Activated CD8-positive, alpha-beta T cell treated with anti-CD3 and anti-CD28 coated beads for 36 hours (primary cell): Measurements from ENCODE around the gene CES2. TPM values are rescaled to one million over a fixed set of nuclear protein-coding genes. Genes with fewer than 3 reads are reported as not detected.

ENCODE experiments used
- ATAC-seq: fragments of 200-7000 bp; cut with Tn5 transposase; one replicate; pipeline ENCODE4 v1.10.0; 2021; ENCODE audit warnings: mild to moderate bottlenecking, moderate library complexity
- CTCF ChIA-PET: fragments of 350-600 bp; sonication (Branson Sonifier 250); formaldehyde crosslinking; loops from one replicate; lab custom pipeline; 2021; ENCODE audit warnings: antibody characterized with exemption; lab: Charles Lee
- POLR2A ChIA-PET: fragments of 350-600 bp; sonication (Branson Sonifier 250); formaldehyde crosslinking; loops from one replicate; lab custom pipeline; 2021; ENCODE audit warnings: antibody characterized with exemption; lab: Charles Lee
- DNase-seq: peaks from one replicate; pipeline ENCODE4 v3.0.0-alpha.2; 2020
- H3K27ac Mint-ChIP-seq: one replicate; pipeline ENCODE4 v1.8.0; 2021; ENCODE audit warnings: mild to moderate bottlenecking, mixed read lengths
- H3K27me3 Mint-ChIP-seq: one replicate; pipeline ENCODE4 v1.8.0; 2021; ENCODE audit warnings: mixed read lengths
- H3K36me3 Mint-ChIP-seq: one replicate; pipeline ENCODE4 v1.8.0; 2021; ENCODE audit warnings: low read depth, mixed read lengths
- H3K4me1 Mint-ChIP-seq: one replicate; pipeline ENCODE4 v1.8.0; 2021; ENCODE audit warnings: low read depth, mixed read lengths
- H3K4me3 Mint-ChIP-seq: one replicate; pipeline ENCODE4 v1.8.0; 2021; ENCODE audit warnings: mild to moderate bottlenecking, moderate library complexity, mixed read lengths
- H3K9me3 Mint-ChIP-seq: one replicate; pipeline ENCODE4 v1.8.0; 2021; ENCODE audit warnings: mixed read lengths
- CTCF ChIP-seq: fragments of 200-600 bp; IDR thresholded peaks from one replicate; pipeline ENCODE4 v1.8.0; 2022; ENCODE audit warnings: antibody characterized with exemption, mild to moderate bottlenecking
- intact Hi-C: fragments of 100-400 bp; cut with micrococcal nuclease; formaldehyde crosslinking; loops from one replicate; pipeline ENCODE4 v1.10.0; 2022
- total RNA-seq, 2 experiments: library from RNA; stranded (reverse); gene quantifications; one replicate each; pipeline ENCODE4 v1.2.3, GENCODE V29; 2021

CES2 gene
- total RNA-seq, 2 experiments from 2014 or later: 24.7 to 24.9 TPM

GRCh38 chr16:66961914-66962313 lies 26.6 kb downstream of the CES2 start:
- ATAC-seq (peak; percentile 50), DNase-seq (peak; percentile 48)
- Mint-ChIP-seq H3K4me3 (peak overlapping the region; percentile 23), H3K9me3 (no peaks in the 10 kb centered on the region), H3K36me3 (no peaks in the 10 kb centered on the region), H3K27ac (peak overlapping the region; percentile 83), H3K27me3 (peaks cover 4% of the 10 kb centered on the region), H3K4me1 (peaks cover 16% of the 10 kb centered on the region)
- POLR2A ChIA-PET: no interaction called here
- intact Hi-C loops: no loop called here
- no peak for TF ChIP-seq CTCF
- CTCF ChIA-PET: interaction anchor here (0.7 to 5.5 kb wide), 21 partner anchors 8 to 223 kb away, joined by 3 to 32 read pairs (median 4); no protein-coding TSS in a partner anchor

DNA sequence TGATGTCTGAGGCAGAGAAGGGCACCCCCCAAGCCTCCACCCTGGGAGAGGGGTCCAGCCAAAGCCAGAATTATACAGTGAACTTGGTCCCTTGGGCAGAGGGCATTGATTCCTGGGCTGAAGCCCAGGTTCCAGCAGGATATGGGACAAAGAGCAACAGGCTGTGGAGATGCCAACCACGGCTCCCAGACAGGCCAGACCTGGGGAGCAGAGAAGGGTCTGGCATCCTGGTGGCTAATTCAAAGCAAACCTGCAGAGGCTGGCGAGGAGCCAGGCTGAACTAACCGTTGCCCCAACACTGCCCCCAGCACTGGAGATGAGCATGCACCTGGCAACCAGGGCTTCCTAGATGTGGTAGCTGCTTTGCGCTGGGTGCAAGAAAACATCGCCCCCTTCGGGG lies 28.7 kb downstream of the CES2 start:
- POLR2A ChIA-PET: interaction anchor here (1.5 to 2.0 kb wide), 2 partner anchors 64 to 221 kb away, joined by 3 to 7 read pairs; no protein-coding TSS in a partner anchor
- no peaks in the 10 kb centered on the region for H3K9me3 Mint-ChIP-seq
- peaks cover 8% of the 10 kb centered on the region for H3K4me1 Mint-ChIP-seq
- intact Hi-C loops: no loop called here
- no peak for TF ChIP-seq CTCF
- no peak overlapping the region for H3K27ac Mint-ChIP-seq
- H3K27me3 Mint-ChIP-seq: peaks cover 4% of the 10 kb centered on the region
- no peaks in the 10 kb centered on the region for H3K36me3 Mint-ChIP-seq
- DNase-seq (no peak), ATAC-seq (no peak)
- no peak overlapping the region for H3K4me3 Mint-ChIP-seq
- CTCF ChIA-PET: interaction anchor here (0.9 to 1.9 kb wide), 5 partner anchors 10 to 221 kb away, joined by 3 to 8 read pairs (median 4); no protein-coding TSS in a partner anchor

GRCh38 chr16:66968847-66969246 lies 33.5 kb downstream of the CES2 start:
- no peaks in the 10 kb centered on the region for H3K36me3 Mint-ChIP-seq
- no peak overlapping the region for H3K27ac Mint-ChIP-seq
- H3K4me1 Mint-ChIP-seq: peaks cover 2% of the 10 kb centered on the region
- no peaks in the 10 kb centered on the region for H3K9me3 Mint-ChIP-seq
- ChIA-PET CTCF (interaction anchor here (1.0 to 1.1 kb wide), 2 partner anchors 8 to 11 kb away, joined by 3 to 4 read pairs; partner anchors contain the start of gene CES3), POLR2A (no interaction called here)
- TF ChIP-seq CTCF: no peak
- no peak overlapping the region for H3K4me3 Mint-ChIP-seq
- H3K27me3 Mint-ChIP-seq: peaks cover 4% of the 10 kb centered on the region
- DNase-seq (no peak), ATAC-seq (no peak)
- intact Hi-C loops: no loop called here

DNA sequence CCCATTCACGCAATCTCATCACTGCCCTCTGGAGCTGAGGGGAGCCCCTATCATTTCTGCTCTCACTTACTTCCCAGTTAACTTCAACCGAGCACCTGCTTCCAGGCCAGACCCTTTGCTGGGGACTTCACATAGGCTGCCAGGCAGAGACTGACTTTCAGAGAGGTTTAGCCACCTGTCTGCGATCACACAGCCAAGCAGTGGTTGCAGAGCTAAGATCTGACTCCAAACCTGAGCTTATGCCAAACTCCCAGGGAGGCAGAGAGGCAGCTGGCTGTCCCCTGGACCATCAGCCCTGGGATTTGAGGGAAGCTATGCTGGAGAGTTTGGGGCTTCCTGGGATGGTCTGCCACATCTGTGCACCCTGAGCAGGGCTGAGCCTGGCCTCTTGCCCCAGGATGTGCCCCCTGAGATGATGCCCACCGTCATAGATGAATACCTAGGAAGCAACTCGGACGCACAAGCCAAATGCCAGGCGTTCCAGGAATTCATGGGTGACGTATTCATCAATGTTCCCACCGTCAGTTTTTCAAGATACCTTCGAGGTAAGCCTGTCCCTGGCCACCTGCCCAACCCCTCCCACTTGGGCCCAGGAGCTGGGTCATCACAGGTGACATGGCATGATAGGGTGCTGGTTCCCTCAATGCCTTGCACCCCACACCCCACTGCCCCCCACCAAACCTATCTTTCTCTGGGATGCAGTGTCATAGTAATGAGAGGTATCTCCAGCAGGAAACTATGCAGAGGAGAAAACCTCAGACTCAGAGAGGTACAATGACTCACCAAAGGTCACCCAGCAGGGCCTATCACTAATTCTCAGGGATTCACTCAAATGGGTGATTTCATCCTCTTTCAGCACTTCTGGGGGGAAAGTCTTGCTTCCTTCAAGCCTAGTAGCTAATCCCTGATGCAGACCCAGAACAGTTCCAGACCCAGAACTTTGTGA lies 35.7 kb downstream of the CES2 start:
- ATAC-seq: peak; percentile 86
- POLR2A ChIA-PET: no interaction called here

More for the DNA sequence above, 35.7 kb downstream of the CES2 start:
- Mint-ChIP-seq H3K36me3 (no peaks in the 10 kb centered on the region), H3K27ac (no peak overlapping the region), H3K4me1 (peaks cover 16% of the 10 kb centered on the region), H3K4me3 (no peak overlapping the region), H3K27me3 (no peaks in the 10 kb centered on the region), H3K9me3 (no peaks in the 10 kb centered on the region)
- CTCF ChIA-PET: interaction anchor here (1.2 to 1.8 kb wide), 6 partner anchors 10 to 184 kb away, joined by 3 to 8 read pairs (median 4); partner anchors contain the start of gene CES3
- intact Hi-C loops: loop anchor here (10.0 kb wide), 1 partner anchor 214 kb away; the partner anchor contains the start of gene MATCAP1
- DNase-seq: peak; percentile 27
- no peak for TF ChIP-seq CTCF
